Esophagus muscularis mucosa (tissue), 4 donors: ENCODE measurements around the gene SPNS3.

ENCODE experiments used
- EP300 ChIP-seq: sonication (generic); formaldehyde crosslinking; IDR thresholded peaks from one replicate; pipeline ENCODE4 v1.6.1; 2017; ENCODE audit warnings: antibody characterized with exemption
- POLR2A ChIP-seq: fragments of 450-650 bp; IDR thresholded peaks from one replicate; pipeline ENCODE4 v1.6.1; 2017; ENCODE audit warnings: antibody characterized with exemption, moderate library complexity, mild to moderate bottlenecking, low read depth
- POLR2AphosphoS5 ChIP-seq, 2 donors: sonication (generic); formaldehyde crosslinking; IDR thresholded peaks; one replicate each; pipeline ENCODE4 v1.6.1; 2017; ENCODE audit warnings: antibody characterized with exemption in 2 of 2
- TF ChIP-seq, protein P1 (sequence below), 3 experiments: fragments of 200-600 bp in 2 of 3; fragments of 450-650 bp in 1 of 3; sonication (generic) in 2 of 3; IDR thresholded peaks; one replicate each; pipeline ENCODE4 v1.5.1; 2017 to 2019; ENCODE audit warnings: antibody characterized with exemption in 3 of 3, mild to moderate bottlenecking in 2 of 3, moderate library complexity in 1 of 3

GRCh38 chr17:4503283-4504025 lies 69.7 kb downstream of the SPNS3 start:
- TF ChIP-seq, protein P1, sequence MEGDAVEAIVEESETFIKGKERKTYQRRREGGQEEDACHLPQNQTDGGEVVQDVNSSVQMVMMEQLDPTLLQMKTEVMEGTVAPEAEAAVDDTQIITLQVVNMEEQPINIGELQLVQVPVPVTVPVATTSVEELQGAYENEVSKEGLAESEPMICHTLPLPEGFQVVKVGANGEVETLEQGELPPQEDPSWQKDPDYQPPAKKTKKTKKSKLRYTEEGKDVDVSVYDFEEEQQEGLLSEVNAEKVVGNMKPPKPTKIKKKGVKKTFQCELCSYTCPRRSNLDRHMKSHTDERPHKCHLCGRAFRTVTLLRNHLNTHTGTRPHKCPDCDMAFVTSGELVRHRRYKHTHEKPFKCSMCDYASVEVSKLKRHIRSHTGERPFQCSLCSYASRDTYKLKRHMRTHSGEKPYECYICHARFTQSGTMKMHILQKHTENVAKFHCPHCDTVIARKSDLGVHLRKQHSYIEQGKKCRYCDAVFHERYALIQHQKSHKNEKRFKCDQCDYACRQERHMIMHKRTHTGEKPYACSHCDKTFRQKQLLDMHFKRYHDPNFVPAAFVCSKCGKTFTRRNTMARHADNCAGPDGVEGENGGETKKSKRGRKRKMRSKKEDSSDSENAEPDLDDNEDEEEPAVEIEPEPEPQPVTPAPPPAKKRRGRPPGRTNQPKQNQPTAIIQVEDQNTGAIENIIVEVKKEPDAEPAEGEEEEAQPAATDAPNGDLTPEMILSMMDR (IDR thresholded peaks at IDR 0.05): no peak
- TF ChIP-seq POLR2AphosphoS5 (IDR thresholded peaks at IDR 0.05) (no peak), POLR2A (no peak), EP300 (no peak)
